Measurements from ENCODE around the gene FOSL2.

FOSL2 gene

GRCh38 chr2:28447086-28447485 is 54.4 kb downstream of the FOSL2 start:
- no peak overlapping the region for H3K27ac ChIP-seq (ENCODE audit: insufficient read depth, low read length, poor library complexity, severe bottlenecking)
- H3K9me3 ChIP-seq (ENCODE audit: control insufficient read depth, low read length) = no peaks in the 10 kb centered on the region
- H3K36me3 ChIP-seq (ENCODE audit: control insufficient read depth, insufficient read depth, low read length) = no peaks in the 10 kb centered on the region
- no peak overlapping the region for H3K4me3 ChIP-seq (ENCODE audit: insufficient read depth, low read depth, low read length, poor library complexity, severe bottlenecking)
- DNase-seq = no peak
- no peaks in the 10 kb centered on the region for H3K27me3 ChIP-seq (replicated peaks; ENCODE audit: control insufficient read depth, insufficient read depth, low read length, poor library complexity, severe bottlenecking)
- no peaks in the 10 kb centered on the region for H3K4me1 ChIP-seq (ENCODE audit: control insufficient read depth, insufficient read depth, low read length, poor library complexity, severe bottlenecking)

- no peaks in the 10 kb centered on the region for H3K4me1 ChIP-seq (ENCODE audit: control insufficient read depth, insufficient read depth, low read length, poor library complexity, severe bottlenecking)
- no peaks in the 10 kb centered on the region for H3K9me3 ChIP-seq (ENCODE audit: control insufficient read depth, low read length)
- H3K4me3 ChIP-seq (ENCODE audit: insufficient read depth, low read depth, low read length, poor library complexity, severe bottlenecking) = no peak overlapping the region
- H3K36me3 ChIP-seq (ENCODE audit: control insufficient read depth, insufficient read depth, low read length) = no peaks in the 10 kb centered on the region
- no peak for DNase-seq
- no peak overlapping the region for H3K27ac ChIP-seq (ENCODE audit: insufficient read depth, low read length, poor library complexity, severe bottlenecking)
- no peaks in the 10 kb centered on the region for H3K27me3 ChIP-seq (replicated peaks; ENCODE audit: control insufficient read depth, insufficient read depth, low read length, poor library complexity, severe bottlenecking)
Measured at GRCh38 chr2:28447943-28448792, 55.5 kb downstream of the FOSL2 start.

GRCh38 chr2:28448793-28449100 is 56.1 kb downstream of the FOSL2 start:
- H3K4me1 ChIP-seq (ENCODE audit: control insufficient read depth, insufficient read depth, low read length, poor library complexity, severe bottlenecking) = no peaks in the 10 kb centered on the region
- H3K4me3 ChIP-seq (ENCODE audit: insufficient read depth, low read depth, low read length, poor library complexity, severe bottlenecking) = no peak overlapping the region
- H3K36me3 ChIP-seq (ENCODE audit: control insufficient read depth, insufficient read depth, low read length) = no peaks in the 10 kb centered on the region
- H3K27ac ChIP-seq (ENCODE audit: insufficient read depth, low read length, poor library complexity, severe bottlenecking) = no peak overlapping the region
- no peaks in the 10 kb centered on the region for H3K27me3 ChIP-seq (replicated peaks; ENCODE audit: control insufficient read depth, insufficient read depth, low read length, poor library complexity, severe bottlenecking)
- no peaks in the 10 kb centered on the region for H3K9me3 ChIP-seq (ENCODE audit: control insufficient read depth, low read length)
- DNase-seq = no peak

DNA sequence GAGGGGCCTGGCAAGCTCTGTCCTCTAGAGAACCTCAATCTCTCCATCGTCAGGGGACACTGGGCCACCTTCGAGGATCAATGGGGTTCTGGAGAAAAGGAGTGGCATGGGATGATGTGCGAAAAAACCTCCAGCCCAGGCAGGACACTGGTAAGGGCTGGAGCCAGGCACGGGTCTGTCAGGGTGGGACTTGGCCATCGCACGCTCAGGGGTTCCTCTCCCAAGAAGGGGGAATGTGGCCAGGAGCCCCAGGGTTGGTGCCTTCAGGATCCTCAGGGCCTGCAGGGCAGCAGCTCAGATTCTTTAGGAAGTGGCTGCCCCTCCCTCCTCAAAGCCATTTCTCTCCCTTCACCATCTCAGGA is 56.4 kb downstream of the FOSL2 start:
- Histone ChIP-seq H3K27me3 (replicated peaks; ENCODE audit: control insufficient read depth, insufficient read depth, low read length, poor library complexity, severe bottlenecking) (no peaks in the 10 kb centered on the region), H3K9me3 (ENCODE audit: control insufficient read depth, low read length) (no peaks in the 10 kb centered on the region), H3K4me1 (ENCODE audit: control insufficient read depth, insufficient read depth, low read length, poor library complexity, severe bottlenecking) (no peaks in the 10 kb centered on the region), H3K4me3 (ENCODE audit: insufficient read depth, low read depth, low read length, poor library complexity, severe bottlenecking) (no peak overlapping the region), H3K27ac (ENCODE audit: insufficient read depth, low read length, poor library complexity, severe bottlenecking) (no peak overlapping the region), H3K36me3 (ENCODE audit: control insufficient read depth, insufficient read depth, low read length) (no peaks in the 10 kb centered on the region)
- DNase-seq = no peak

DNA sequence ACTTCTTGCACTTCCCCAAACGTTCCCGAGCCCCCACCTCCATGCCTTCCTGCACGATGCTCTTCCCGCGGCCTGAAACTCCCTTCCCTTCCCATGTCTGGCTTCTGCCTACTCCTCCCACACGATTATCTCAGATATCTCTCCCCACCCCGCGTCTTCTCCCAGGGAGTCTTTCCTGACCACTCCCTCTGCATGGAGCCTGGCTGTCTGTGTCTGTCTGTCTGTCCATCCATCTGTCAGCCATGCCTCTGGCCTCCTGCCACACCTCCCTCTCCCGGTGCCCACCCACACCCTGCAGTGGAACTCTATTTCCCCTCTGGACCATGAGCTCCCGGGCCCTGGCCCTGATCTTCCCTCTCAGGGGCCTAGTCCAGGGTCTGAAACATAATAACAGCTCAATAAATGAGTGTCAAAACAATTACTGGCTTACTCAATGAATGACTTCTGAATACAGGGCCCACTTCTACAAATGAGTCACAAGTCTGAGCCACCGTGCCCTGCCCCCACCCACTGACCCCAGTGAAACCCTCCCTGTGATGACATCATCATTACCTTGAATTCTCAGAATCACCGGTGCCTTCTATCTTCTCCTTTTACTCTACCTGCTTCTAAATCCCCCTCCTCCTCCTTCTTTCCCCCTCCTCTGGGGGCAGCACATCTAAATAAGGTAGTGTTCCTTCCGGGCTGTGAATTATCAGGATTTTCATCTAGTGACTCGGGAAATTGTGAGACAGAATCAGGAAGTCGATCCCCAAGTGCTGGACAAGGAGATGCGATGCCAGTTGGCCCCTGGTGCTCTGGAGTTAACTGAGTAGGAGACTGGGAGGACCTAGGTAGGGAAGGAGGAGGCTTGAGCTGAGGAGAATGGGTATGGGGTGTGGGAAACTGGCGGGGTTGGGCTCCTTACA is 57.1 kb downstream of the FOSL2 start:
- Histone ChIP-seq H3K4me1 (ENCODE audit: control insufficient read depth, insufficient read depth, low read length, poor library complexity, severe bottlenecking) (no peaks in the 10 kb centered on the region), H3K9me3 (ENCODE audit: control insufficient read depth, low read length) (no peaks in the 10 kb centered on the region), H3K36me3 (ENCODE audit: control insufficient read depth, insufficient read depth, low read length) (no peaks in the 10 kb centered on the region), H3K27ac (ENCODE audit: insufficient read depth, low read length, poor library complexity, severe bottlenecking) (no peak overlapping the region), H3K27me3 (replicated peaks; ENCODE audit: control insufficient read depth, insufficient read depth, low read length, poor library complexity, severe bottlenecking) (no peaks in the 10 kb centered on the region), H3K4me3 (ENCODE audit: insufficient read depth, low read depth, low read length, poor library complexity, severe bottlenecking) (no peak overlapping the region)
- DNase-seq = no peak

DNA sequence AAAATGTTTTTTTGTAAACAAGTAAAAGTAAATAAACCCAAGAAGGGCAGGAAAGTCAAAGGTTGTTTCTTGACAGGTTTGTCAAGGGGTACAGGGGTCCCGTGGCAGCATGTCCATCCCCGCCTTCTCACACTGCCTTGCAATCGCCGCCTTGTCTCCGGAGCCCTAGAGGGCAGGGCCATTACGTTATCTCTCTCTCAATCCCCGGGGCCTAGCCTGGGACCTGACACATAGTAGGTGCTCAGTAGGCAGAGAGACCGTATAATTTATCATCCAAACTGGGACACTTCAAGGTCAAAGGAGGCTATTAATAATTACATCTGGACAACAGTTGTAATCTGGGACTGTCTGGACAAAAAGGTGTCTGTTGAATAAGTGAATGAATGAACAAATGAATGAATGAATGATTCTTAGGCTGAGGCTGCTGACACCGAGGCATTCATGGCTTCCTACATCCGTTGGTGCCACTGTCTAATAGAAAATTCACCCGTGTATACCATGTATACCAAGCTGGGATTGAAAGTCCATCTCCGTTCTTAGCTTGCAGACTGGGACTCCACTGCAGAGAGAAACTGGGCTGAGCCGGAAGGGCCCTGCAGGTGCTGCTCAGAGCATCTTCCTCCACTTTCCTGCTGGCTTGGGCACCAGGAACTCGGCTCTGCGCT is 58.4 kb downstream of the FOSL2 start:
- Histone ChIP-seq H3K4me1 (ENCODE audit: control insufficient read depth, insufficient read depth, low read length, poor library complexity, severe bottlenecking) (no peaks in the 10 kb centered on the region), H3K9me3 (ENCODE audit: control insufficient read depth, low read length) (no peaks in the 10 kb centered on the region), H3K27ac (ENCODE audit: insufficient read depth, low read length, poor library complexity, severe bottlenecking) (no peak overlapping the region), H3K4me3 (ENCODE audit: insufficient read depth, low read depth, low read length, poor library complexity, severe bottlenecking) (no peak overlapping the region), H3K36me3 (ENCODE audit: control insufficient read depth, insufficient read depth, low read length) (no peaks in the 10 kb centered on the region), H3K27me3 (replicated peaks; ENCODE audit: control insufficient read depth, insufficient read depth, low read length, poor library complexity, severe bottlenecking) (no peaks in the 10 kb centered on the region)
- DNase-seq = no peak

DNA sequence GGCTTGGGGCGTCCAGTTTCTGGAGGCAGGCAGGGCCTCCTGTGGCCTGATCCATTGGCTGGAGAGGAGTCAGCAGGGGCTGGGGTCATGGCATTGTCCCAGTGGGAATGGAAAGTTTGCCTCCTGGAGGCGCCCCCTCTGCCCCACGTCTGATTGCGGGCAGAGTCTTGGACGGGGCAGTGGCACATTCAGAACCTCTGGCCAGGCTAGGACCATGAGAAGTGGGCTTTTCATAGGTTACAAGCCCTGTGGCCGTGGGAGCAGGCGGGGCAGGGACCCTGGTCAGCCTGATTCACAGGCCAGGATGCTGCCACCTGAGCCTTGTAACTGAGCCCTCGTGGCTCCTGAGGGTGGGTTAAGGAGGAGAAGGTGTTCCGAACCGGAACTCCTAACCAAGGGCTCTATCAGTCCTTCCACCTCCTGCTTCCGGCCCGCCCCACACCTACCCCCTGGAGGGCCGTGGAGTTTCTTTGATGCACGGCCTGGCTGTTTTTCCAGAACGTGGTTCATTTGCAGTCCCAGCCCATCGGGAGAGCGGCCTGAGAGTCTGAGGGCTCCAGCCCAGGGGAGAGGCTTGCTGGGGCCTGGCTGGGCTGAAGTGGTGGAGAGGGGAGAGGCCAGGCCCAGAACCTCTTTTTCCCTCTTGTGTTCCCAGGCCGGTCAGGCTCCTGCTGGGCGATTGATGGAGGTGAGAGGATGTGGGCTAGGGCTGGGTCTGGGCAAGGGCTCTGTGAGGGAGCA is 59.3 kb downstream of the FOSL2 start:
- Histone ChIP-seq H3K4me1 (ENCODE audit: control insufficient read depth, insufficient read depth, low read length, poor library complexity, severe bottlenecking) (no peaks in the 10 kb centered on the region), H3K27ac (ENCODE audit: insufficient read depth, low read length, poor library complexity, severe bottlenecking) (no peak overlapping the region), H3K36me3 (ENCODE audit: control insufficient read depth, insufficient read depth, low read length) (no peaks in the 10 kb centered on the region), H3K27me3 (replicated peaks; ENCODE audit: control insufficient read depth, insufficient read depth, low read length, poor library complexity, severe bottlenecking) (no peaks in the 10 kb centered on the region), H3K4me3 (ENCODE audit: insufficient read depth, low read depth, low read length, poor library complexity, severe bottlenecking) (no peak overlapping the region), H3K9me3 (ENCODE audit: control insufficient read depth, low read length) (no peaks in the 10 kb centered on the region)
- no peak for DNase-seq

GRCh38 chr2:28452534-28453081 is 60.0 kb downstream of the FOSL2 start:
- no peaks in the 10 kb centered on the region for H3K9me3 ChIP-seq (ENCODE audit: control insufficient read depth, low read length)
- H3K36me3 ChIP-seq (ENCODE audit: control insufficient read depth, insufficient read depth, low read length) = no peaks in the 10 kb centered on the region
- H3K27me3 ChIP-seq (replicated peaks; ENCODE audit: control insufficient read depth, insufficient read depth, low read length, poor library complexity, severe bottlenecking) = no peaks in the 10 kb centered on the region
- H3K27ac ChIP-seq (ENCODE audit: insufficient read depth, low read length, poor library complexity, severe bottlenecking) = no peak overlapping the region
- H3K4me1 ChIP-seq (ENCODE audit: control insufficient read depth, insufficient read depth, low read length, poor library complexity, severe bottlenecking) = no peaks in the 10 kb centered on the region
- DNase-seq = peak; percentile 47 to 67 (median 59)
- no peak overlapping the region for H3K4me3 ChIP-seq (ENCODE audit: insufficient read depth, low read depth, low read length, poor library complexity, severe bottlenecking)

DNA sequence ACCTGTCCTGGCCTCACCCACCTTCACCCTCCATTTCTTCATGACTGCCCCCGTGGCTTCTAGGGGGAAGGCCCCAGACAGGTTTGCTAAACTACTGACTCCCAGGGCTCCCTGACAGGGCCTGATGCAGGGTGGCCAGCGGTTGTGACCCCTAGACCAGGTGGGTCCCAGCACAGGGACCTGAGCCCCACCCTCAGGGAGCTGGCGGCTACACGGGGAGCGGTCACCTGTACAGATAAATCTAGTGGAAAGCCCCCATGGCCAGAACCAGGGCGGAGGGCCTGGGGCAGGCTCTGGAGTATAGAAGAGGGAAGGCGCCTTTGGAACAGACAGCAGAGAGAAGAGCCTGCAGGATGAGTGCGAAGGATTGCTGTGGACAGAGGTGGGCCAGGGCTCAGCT is 60.7 kb downstream of the FOSL2 start:
- no peak overlapping the region for H3K27ac ChIP-seq (ENCODE audit: insufficient read depth, low read length, poor library complexity, severe bottlenecking)
- H3K4me1 ChIP-seq (ENCODE audit: control insufficient read depth, insufficient read depth, low read length, poor library complexity, severe bottlenecking) = no peaks in the 10 kb centered on the region
- no peak for DNase-seq
- H3K27me3 ChIP-seq (replicated peaks; ENCODE audit: control insufficient read depth, insufficient read depth, low read length, poor library complexity, severe bottlenecking) = no peaks in the 10 kb centered on the region
- H3K36me3 ChIP-seq (ENCODE audit: control insufficient read depth, insufficient read depth, low read length) = no peaks in the 10 kb centered on the region
- H3K9me3 ChIP-seq (ENCODE audit: control insufficient read depth, low read length) = no peaks in the 10 kb centered on the region
- no peak overlapping the region for H3K4me3 ChIP-seq (ENCODE audit: insufficient read depth, low read depth, low read length, poor library complexity, severe bottlenecking)

Measured in effector memory CD4-positive, alpha-beta T cell (primary cell).